GM21390 (cell line): Measurements from ENCODE around the gene PRRG2.
"Not testable (repeated sequence)": the region's sequence is repeated elsewhere in the genome, so short reads cannot be mapped to it uniquely, and the experiment has no call there.

Source experiments
- ATAC-seq: cut with Tn5 transposase; IDR thresholded peaks from one replicate; pipeline ENCODE4 v1.9.1; 2021; ENCODE audit not compliant: unreplicated experiment

PRRG2 gene

DNA sequence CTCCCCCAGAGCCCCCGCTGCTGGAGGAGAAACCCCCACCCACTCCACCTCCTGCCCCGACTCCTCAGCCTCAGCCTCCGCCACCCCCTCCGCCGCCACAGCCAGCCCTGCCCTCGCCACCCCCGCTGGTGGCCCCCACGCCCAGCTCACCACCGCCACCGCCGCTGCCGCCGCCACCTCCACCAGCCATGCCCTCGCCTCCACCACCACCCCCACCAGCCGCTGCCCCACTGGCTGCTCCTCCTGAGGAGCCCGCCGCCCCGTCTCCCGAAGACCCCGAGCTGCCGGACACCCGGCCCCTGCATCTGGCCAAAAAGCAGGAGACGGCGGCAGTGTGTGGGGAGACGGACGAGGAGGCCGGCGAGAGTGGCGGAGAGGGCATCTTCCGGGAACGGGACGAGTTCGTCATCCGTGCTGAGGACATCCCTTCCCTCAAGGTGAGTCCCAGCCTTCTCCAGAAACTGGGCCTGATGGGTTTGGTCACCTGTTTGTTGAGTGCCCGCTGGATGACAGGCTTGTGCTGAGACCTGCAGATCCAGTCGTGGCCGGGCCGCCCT, 20.4 kb downstream of the PRRG2 start:
- ATAC-seq, result no peak

DNA sequence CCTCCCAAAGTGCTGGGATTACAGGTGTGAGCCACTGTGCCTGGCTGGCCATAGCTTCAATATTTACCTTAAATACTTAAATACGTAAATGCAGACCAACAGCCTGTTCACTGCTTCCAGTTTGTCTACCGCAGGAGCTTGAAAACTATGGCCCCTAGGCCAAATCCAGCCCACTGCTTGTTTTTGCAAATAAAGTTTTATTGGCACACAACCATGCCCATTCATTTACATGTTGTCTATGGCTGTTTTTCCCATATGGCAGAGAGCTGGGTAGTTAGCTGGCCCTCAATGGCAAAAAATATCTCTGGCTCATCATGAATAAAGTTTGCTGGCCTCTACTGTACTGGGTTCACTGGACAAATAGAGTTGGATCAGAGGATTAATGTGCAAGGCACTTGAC, 21.7 kb downstream of the PRRG2 start:
- ATAC-seq, result no peak

DNA sequence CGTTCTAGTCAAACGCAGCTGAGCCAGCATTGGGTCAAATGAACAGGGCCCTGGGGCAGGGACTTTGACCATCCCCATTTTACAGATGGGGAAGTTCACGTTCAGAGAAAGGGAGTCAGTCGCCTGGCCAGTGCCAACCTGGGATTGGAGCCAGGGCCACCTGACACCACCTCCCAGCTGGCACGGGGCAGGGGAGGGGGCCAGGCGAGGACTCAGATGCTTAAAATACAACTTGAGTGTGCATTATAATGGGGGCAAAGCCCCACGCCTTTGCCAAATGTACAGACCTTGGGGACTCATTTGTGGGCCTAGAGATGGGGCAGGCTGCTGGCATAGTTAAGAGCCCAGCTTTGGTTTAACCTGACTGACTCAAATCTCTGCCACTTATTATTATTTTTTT, 24.5 kb downstream of the PRRG2 start:
- no peak for ATAC-seq

- no peak for ATAC-seq
Measured at GRCh38 chr19:49609499-49610092, 28.5 kb downstream of the PRRG2 start.

GRCh38 chr19:49613374-49613773, 32.3 kb downstream of the PRRG2 start:
- no peak for ATAC-seq

DNA sequence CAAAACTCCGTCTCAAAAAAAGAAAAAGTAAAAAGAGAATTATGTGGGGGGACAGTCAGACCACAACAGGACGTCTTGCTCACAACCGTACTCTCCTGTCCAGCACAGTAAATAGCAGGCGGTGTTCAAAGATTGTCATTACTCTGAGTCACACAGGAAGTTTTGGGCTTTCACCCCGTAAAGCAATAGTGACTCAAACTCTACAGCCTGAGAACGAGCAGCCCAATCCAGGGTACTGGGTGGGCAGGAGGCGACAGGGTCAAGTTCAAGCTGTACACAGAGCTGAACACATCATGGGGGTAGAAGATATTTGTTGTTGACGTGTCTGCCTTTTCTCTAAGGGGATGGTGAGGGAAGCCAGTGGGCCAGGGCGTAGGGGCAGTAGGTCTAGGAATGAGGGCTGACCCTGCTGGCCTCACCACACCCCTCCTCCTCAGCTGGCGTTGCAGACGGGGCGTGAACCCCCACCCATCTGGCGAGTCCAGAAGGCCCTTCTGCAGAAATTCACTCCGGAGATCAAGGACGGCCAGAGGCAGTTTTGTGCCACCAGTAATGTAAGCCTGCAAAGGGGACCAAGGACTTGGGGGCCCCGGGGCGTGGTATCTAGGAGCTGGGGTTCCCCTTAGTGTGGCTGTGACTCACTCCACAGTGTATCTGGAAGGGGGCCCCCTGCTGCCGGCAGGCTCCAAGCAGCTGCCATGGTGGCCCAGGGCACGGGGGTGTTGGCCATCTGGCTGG, 33.1 kb downstream of the PRRG2 start:
- ATAC-seq, result no peak

GRCh38 chr19:49615861-49616260, 34.7 kb downstream of the PRRG2 start:
- ATAC-seq, result no peak

GRCh38 chr19:49616532-49616931, 35.4 kb downstream of the PRRG2 start:
- ATAC-seq, result no peak

DNA sequence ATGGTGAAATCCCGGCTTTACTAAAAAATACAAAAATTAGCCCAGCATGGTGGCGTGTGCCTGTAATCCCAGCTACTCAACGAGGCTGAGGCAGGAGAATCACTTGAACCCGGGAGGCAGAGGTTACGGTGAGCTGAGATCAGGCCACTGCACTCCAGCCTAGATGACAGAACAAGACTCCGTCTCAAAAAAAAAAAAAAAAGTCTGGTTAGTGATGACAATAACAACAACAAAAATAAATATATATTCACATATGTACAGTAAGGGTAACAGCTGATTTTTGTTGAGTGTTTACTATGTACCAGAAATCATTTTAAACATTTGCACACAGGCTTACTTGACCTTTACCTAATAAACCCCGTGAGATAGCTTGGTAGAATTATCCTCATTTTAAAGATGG, 35.8 kb downstream of the PRRG2 start:
- ATAC-seq, result no peak

DNA sequence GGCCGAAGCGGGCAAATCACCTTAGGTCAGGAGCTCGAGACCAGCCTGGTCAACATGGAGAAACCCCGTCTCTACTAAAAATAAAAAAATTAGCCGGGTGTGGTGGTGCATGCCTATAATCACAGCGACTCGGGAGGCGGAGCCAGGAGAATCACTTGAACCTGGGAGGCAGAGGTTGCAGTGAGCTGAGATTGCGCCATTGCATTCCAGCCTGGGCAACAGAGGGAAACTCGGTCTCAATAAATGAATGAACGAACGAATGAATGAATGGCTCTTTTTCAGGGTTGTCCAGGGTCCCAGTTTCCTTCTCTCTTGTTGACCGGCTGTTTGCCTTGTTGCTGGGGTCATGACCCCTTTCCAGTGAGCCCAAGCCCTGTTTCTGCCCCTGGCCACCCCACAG, 36.7 kb downstream of the PRRG2 start:
- not testable (repeated sequence) for ATAC-seq

DNA sequence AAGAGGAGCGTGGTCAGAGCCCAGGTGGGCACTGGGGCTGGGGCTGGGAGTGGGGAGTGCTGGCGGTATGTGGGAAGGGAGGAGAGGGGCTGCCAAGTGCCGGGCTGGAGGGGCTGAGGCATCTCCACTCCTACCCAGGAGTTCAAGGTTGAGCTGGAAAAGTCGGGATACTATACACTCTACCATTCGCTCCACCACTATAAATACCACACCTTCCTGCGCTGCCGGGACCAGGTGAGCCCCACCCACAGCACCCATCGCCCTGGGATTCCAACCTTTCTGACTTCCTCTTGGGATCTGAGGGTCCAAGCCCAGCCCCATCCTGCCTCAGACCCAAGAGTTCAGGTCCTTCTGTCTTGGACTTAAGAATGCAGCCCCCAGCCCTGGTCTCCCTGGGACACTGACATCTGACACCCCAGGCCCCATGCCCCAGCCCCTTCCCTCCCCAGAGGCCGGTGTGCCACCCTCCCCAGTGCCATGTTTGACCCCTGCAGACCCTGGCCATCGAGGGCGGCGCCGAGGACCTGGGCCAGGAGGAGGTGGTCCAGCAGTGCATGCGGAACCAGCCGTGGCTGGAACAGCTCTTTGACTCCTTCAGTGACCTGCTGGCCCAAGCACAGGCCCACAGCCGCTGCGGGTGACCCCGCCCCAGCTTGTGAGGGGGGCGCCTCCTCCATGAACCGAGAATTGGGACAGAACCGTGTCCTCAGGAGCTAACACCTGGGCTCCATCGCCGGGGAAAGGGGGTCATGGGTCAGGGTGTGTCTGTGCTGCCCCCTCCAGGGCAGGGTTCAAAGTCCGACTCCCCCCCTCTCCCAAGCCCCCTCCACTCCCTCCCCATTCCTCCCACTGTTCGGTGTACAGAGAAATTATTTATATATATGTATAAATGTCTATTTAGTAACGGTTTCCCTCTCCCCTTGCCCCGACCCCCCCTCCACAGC, 44.1 kb downstream of the PRRG2 start:
- no peak for ATAC-seq

GRCh38 chr19:49626226-49626625, 45.1 kb downstream of the PRRG2 start:
- no peak for ATAC-seq

DNA sequence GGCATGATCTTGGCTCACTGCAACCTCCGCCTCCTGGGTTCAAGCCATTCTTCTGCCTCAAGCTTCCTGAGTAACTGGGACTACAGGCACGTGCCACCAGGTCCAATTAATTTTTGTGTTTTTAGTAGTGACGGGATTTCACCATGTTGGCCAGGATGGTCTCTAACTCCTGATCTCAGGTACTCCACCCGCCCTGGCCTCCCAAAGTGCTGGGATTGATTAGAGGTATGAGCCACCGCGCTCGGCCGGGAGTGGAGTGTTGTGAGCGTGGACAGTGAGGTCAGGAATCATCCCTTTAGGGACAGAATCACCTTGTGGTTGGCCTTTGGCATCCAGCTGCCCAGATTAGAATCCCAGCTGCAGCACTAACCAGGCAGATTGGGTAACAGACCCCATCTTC, 48.5 kb downstream of the PRRG2 start:
- ATAC-seq, result no peak

- no peak for ATAC-seq
Measured at GRCh38 chr19:49631014-49631588, 50.0 kb downstream of the PRRG2 start.

GRCh38 chr19:49631610-49632192, 50.6 kb downstream of the PRRG2 start:
- ATAC-seq, result no peak

DNA sequence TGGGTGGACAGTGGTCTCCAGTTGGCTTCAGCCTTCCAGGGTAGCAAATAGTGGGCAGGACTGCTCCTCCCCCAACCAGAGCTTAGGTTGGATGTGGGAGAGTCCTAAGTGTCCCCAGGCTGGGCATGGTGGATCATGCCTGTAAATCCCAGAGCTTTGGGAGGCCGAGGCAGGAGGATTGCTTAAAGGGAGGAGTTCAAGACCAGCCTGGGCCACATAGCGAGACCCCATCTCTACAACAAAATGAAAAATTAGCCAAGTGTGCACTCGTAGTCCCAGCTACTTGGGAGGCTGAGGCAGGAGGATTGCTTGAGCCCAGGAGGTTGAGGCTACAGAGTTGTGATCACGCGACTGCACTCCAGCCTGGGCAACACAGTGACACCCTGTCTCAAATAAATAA, 51.5 kb downstream of the PRRG2 start:
- ATAC-seq, result no peak

GRCh38 chr19:49633273-49633672, 52.2 kb downstream of the PRRG2 start:
- ATAC-seq, result not testable (repeated sequence)

DNA sequence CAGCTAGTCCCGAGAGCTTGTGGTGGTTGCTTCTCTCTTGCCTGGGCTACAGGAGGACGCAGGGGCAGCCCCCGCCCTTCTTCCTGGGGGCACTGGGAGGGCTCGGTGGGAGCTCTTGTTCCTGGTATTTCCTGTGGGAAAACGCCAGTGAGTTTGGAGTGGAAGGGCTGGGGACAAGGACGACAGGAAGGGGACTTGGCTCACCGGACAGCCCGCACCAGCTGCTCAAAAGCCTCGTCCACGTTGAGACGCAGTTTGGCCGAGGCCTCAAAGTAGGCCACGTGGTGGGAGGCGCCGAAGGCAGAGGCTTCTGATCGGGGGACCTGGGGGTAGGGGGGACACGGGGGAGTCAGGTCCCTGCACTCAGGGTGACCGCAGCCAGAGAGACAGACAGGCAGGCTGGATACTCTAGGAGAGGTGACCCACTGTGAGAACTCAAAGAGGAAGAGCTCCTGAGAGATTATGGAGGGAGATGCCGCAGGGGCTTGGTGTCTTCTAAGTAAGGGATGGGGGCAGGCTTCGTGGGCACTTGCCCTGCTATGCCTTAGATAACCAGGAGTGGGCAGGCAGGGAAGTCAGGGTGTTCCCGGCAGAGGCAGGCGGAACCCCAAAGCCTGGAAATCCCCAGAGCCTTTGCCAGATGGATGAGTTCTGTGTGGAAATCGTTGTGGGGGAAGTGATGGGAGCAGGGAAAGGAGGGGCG, 54.6 kb downstream of the PRRG2 start:
- ATAC-seq, result no peak

DNA sequence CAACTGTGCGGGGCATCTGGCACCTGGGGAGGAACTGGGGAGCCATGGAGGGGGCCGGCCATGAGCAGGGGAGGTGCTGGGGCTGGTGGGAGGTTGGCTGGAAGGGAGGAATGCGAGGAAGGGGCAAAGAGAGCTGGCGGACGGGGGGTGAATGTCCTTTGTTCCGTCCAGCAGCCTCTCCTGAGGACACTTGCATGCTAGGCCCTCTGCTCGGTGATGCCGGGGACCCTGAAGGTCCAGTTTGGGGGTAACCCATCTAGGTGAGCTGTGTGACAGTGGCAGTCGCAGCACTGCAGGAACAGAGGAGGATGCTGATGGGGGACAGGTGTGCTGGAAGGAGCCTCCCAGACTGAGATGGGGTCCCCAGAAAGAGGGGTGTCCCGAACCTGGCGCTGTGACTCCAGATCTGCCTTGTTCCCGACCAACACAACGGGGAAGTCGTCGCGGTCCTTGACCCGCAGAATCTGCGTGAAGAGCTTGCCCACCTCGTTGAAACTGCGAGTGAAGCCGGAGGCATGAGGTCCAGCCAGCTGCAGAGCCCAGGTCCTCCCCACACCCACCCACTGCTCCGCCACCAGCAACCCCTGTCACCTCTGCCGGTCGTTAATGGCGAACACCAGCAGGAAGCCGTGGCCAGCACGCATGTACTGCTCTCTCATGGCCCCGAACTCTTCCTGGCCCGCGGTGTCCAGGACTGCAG, 55.3 kb downstream of the PRRG2 start:
- ATAC-seq, result no peak
